ENCODE data around the gene ADGRG4.

- TF ChIP-seq CTCF (IDR thresholded peaks at IDR 0.05) (no peak), POLR2A (IDR thresholded peaks at IDR 0.05) (no peak)
Observed at GRCh38 chrX:136386173-136386572, 85.4 kb downstream of the ADGRG4 start.

Measured in testis (tissue), 2 donors.